GM21723 (cell line): ENCODE measurements around the gene MOV10.

Experiments
- ATAC-seq: cut with Tn5 transposase; IDR thresholded peaks from one replicate; pipeline ENCODE4 v1.9.1; 2021; ENCODE audit warnings: mild to moderate bottlenecking, moderate library complexity; ENCODE audit not compliant: unreplicated experiment

The MOV10 gene

GRCh38 chr1:112698366-112699310 lies 24.2 kb downstream of the MOV10 start:
- no peak for ATAC-seq

- ATAC-seq: no peak
These were observed 25.1 kb downstream of the MOV10 start for GRCh38 chr1:112699425-112700144.

- peak; percentile 51 for ATAC-seq
These were observed 26.1 kb downstream of the MOV10 start for GRCh38 chr1:112700290-112701226.

GRCh38 chr1:112701227-112702066 lies 27.0 kb downstream of the MOV10 start:
- ATAC-seq: no peak

DNA sequence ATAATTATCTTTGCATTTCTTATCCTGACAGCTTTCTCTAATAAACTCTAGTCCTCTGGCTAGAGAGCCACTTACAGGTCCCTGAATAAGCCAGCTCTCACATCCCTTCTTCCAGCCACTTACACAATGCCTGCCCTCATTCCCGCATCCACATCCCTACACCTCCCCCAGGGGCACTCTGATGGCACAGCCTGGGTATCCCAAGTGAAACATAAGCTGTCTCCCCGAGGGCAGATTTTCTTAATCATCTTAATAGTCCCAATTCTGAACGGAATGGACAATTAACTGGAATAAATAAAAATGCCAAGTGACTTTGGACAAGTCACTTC lies 27.6 kb downstream of the MOV10 start:
- ATAC-seq: no peak

DNA sequence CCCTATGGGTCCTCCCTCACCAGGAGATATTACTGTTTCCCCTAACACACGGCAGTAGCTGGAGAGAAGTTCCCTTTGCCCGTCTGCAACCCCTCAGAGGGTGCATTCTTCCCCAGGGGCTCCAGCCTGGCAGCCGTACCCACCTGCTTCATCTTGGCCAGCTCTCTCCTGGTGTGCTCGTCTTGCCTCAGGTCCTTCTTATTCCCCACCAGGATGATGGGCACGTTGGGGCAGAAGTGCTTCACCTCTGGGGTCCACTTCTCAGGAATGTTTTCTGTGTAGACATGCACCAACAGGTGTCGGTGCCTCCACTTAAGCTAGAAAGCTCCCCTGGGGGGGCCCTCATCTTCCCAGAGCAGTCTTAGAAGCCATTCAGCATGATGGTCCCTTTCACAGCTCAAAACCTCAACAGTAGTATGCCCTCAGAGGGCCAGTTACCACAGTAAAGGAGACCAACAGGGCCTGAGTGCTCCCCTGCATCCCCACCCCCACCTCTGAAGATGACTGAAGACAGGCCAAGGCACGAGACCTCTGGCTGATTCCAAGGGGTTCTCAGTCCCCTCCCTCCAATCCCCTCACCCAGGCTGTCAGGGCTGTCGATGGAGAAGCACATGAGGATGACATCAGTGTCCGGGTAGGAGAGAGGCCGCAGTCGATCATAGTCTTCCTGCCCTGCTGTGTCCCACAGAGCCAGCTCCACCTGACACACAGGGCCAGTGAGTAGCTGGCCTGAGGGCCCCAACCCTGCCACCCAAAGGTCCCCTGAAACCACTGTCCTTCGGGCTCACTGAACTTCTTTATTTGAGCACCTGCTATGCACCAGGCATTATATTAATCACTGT lies 28.2 kb downstream of the MOV10 start:
- no peak for ATAC-seq

GRCh38 chr1:112703706-112704105 lies 29.2 kb downstream of the MOV10 start:
- ATAC-seq: no peak

- no peak for ATAC-seq
These were observed 30.0 kb downstream of the MOV10 start for GRCh38 chr1:112704391-112704933.

- peak; percentile 64 for ATAC-seq
These were observed 30.6 kb downstream of the MOV10 start for GRCh38 chr1:112704934-112705627.

DNA sequence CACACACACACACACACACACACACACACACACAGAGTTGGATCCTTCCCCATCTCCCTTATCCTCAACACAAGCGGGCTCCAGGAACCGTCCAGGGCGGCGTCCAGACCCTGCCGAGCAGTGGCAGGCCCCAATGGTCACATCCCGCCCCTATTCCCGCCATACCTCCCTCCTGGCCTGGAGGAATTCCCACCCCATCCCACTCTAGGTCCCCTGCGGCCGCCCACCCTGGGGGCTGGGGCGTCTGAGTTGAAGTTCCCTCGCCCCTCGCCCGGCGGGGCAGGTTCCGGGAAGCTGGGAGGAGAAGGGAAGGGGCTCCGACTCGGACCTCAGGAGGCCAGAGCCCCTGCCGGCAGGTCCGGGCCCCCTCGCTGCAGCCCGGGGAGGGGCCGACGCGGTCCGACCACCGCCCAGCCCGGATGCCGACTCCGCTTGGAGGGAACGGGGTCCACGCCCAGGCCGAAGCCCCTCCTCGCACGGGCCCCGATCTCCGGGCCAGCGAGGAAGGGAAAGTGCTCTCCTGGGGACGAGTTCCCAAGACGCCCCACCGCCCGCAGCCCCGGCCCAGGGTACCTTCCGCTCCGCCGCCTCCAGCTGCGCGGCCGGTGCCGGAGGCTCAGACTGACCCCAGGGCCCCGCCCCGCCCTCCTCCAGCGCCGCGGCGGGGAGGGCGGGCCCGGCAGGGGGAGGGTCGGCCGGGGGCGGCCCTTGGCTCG lies 32.2 kb downstream of the MOV10 start, which contains the start of gene RHOC:
TSS of gene RHOC (minus strand) at position 623 of the 716 bp plus-strand sequence. CDS start 3,328 bp downstream, outside the sequence.
- ATAC-seq: peak; percentile 63

GRCh38 chr1:112707221-112708001 lies 33.0 kb downstream of the MOV10 start:
- peak; percentile 59 for ATAC-seq

DNA sequence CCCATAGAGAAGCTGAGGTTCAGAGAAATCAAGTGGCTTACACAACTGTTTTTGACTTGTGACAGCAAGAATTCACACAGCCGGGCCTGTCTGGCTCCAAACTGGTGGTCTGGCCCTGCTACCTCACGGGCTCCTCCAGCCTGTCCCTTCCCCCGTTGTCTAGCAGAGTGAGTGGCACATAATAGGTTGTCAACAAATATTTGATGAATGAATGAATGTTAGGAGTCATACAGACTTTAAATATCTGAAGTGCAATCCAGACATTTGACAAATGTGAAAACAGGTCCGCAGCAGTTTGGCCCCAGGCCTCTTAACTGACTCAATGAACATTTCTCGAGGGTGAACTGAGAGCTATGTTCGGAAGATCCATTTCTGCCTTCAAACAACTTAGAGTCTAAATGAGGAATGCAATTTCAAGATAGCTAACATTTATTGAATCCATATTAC lies 33.6 kb downstream of the MOV10 start:
- ATAC-seq: no peak

- no peak for ATAC-seq
These were observed 34.0 kb downstream of the MOV10 start for GRCh38 chr1:112708489-112708888.

- ATAC-seq: no peak
These were observed 35.7 kb downstream of the MOV10 start for GRCh38 chr1:112710159-112710558.

GRCh38 chr1:112710586-112710985 lies 36.1 kb downstream of the MOV10 start:
- no peak for ATAC-seq

GRCh38 chr1:112711041-112711440 lies 36.6 kb downstream of the MOV10 start:
- no peak for ATAC-seq

DNA sequence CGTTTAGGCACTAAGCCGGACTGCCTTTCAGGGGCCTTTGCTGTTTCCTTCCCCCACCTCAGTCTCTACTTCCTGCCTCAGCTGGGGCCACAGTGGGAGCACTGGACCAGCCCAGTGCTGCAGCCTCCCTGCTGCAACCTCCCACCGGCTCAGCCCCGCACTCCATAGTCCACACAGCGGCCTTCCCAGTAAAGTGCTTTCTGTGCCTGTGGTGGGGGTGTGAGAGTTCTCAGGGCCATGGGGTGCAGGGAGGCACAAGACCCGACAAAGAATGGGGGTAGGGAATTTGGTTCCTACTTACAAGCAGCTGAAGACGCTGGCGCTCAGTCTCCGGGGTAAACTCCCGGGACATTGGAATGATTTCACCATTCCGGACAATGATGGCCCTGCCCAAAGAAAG lies 37.2 kb downstream of the MOV10 start:
- ATAC-seq: no peak
